NT2/D1 (cell line): Measurements from ENCODE around the gene DUSP16.

ENCODE experiments used
- DNase-seq: peaks from one replicate; pipeline ENCODE4 v3.0.0-alpha.2; 2011; ENCODE audit warnings: low read depth, low spot score
- H3K27me3 ChIP-seq: 2 replicates; pipeline ENCODE4 v1.6.0; 2011; ENCODE audit warnings: mild to moderate bottlenecking; ENCODE audit not compliant: insufficient read length, insufficient read depth
- H3K36me3 ChIP-seq: 2 replicates; pipeline ENCODE4 v1.6.1; 2011; ENCODE audit warnings: mild to moderate bottlenecking, low read length, mixed read lengths; ENCODE audit not compliant: insufficient read depth, insufficient read length
- H3K4me1 ChIP-seq: 2 replicates; pipeline ENCODE4 v1.5.1; 2011; ENCODE audit not compliant: insufficient read depth, insufficient read length
- H3K4me3 ChIP-seq: 2 replicates; pipeline ENCODE4 v1.5.1; 2011; ENCODE audit warnings: low read depth; ENCODE audit not compliant: insufficient read length
- H3K9ac ChIP-seq: 2 replicates; pipeline ENCODE4 v1.6.0; 2011; ENCODE audit warnings: low read depth; ENCODE audit not compliant: insufficient read length
- H3K9me3 ChIP-seq: 2 replicates; pipeline ENCODE4 v1.5.1; 2011; ENCODE audit warnings: mild to moderate bottlenecking, low read length; ENCODE audit not compliant: insufficient read depth
- SUZ12 ChIP-seq: IDR thresholded peaks from 2 replicates; pipeline ENCODE4 v1.6.1; 2011; ENCODE audit not compliant: insufficient read length, insufficient read depth; ENCODE audit errors: extremely low read depth
- YY1 ChIP-seq: IDR thresholded peaks from 2 replicates; pipeline ENCODE4 v1.6.1; 2011; ENCODE audit not compliant: insufficient read length, insufficient read depth
- ZNF274 ChIP-seq: IDR thresholded peaks from 2 replicates; pipeline ENCODE4 v1.6.1; 2011; ENCODE audit warnings: mild to moderate bottlenecking, low read depth, low read length

The DUSP16 gene

GRCh38 chr12:12461923-12462315, 100.7 kb downstream of the DUSP16 start:
- no peaks in the 10 kb centered on the region for H3K27me3 ChIP-seq
- no peaks in the 10 kb centered on the region for H3K4me1 ChIP-seq
- no peak overlapping the region for H3K9ac ChIP-seq
- no peak for TF ChIP-seq ZNF274
- TF ChIP-seq SUZ12, result no peak
- no peak for TF ChIP-seq YY1
- no peak for DNase-seq
- H3K4me3 ChIP-seq, result no peak overlapping the region
- no peaks in the 10 kb centered on the region for H3K36me3 ChIP-seq
- H3K9me3 ChIP-seq, result no peaks in the 10 kb centered on the region

GRCh38 chr12:12460935-12461922, 101.4 kb downstream of the DUSP16 start:
- Histone ChIP-seq H3K27me3 (no peaks in the 10 kb centered on the region), H3K36me3 (no peaks in the 10 kb centered on the region), H3K9me3 (no peaks in the 10 kb centered on the region), H3K4me1 (no peaks in the 10 kb centered on the region), H3K4me3 (no peak overlapping the region), H3K9ac (no peak overlapping the region)
- TF ChIP-seq SUZ12, result no peak
- no peak for TF ChIP-seq ZNF274
- TF ChIP-seq YY1, result no peak
- DNase-seq, result no peak

- H3K9ac ChIP-seq, result no peak overlapping the region
- DNase-seq, result no peak
- no peaks in the 10 kb centered on the region for H3K9me3 ChIP-seq
- H3K36me3 ChIP-seq, result no peaks in the 10 kb centered on the region
- no peaks in the 10 kb centered on the region for H3K4me1 ChIP-seq
- TF ChIP-seq SUZ12, result no peak
- no peak for TF ChIP-seq ZNF274
- TF ChIP-seq YY1, result no peak
- no peaks in the 10 kb centered on the region for H3K27me3 ChIP-seq
- H3K4me3 ChIP-seq, result no peak overlapping the region
These were observed 106.0 kb downstream of the DUSP16 start for GRCh38 chr12:12456637-12457036.

- H3K27me3 ChIP-seq, result no peaks in the 10 kb centered on the region
- H3K9ac ChIP-seq, result no peak overlapping the region
- H3K4me3 ChIP-seq, result no peak overlapping the region
- H3K9me3 ChIP-seq, result no peaks in the 10 kb centered on the region
- no peaks in the 10 kb centered on the region for H3K36me3 ChIP-seq
- no peak for DNase-seq
- no peak for TF ChIP-seq ZNF274
- TF ChIP-seq YY1, result no peak
- TF ChIP-seq SUZ12, result no peak
- no peaks in the 10 kb centered on the region for H3K4me1 ChIP-seq
These were observed 108.3 kb downstream of the DUSP16 start for GRCh38 chr12:12454315-12454714.

DNA sequence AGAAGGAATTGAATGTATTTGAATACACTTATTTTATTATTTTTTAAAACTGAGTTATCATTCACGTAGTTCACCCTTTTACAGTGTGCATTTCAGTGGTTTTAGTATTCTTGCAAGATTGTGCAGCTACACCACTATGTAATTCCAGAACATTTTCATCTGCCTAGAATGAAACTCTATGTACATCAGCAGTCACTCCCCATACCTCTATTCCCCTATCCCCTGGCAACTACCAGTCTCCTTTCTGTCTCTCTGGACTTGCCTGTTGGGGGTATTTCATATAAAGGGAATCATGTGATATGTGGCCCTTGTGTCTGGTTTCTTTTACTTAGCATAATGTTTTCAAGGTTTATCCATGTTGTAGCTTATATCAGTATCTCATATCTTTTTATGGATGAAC, 109.0 kb downstream of the DUSP16 start:
- H3K4me1 ChIP-seq, result no peaks in the 10 kb centered on the region
- no peaks in the 10 kb centered on the region for H3K27me3 ChIP-seq
- H3K36me3 ChIP-seq, result no peaks in the 10 kb centered on the region
- no peak for TF ChIP-seq SUZ12
- TF ChIP-seq YY1, result no peak
- no peak for TF ChIP-seq ZNF274
- no peak overlapping the region for H3K4me3 ChIP-seq
- DNase-seq, result no peak
- H3K9me3 ChIP-seq, result no peaks in the 10 kb centered on the region
- no peak overlapping the region for H3K9ac ChIP-seq

DNA sequence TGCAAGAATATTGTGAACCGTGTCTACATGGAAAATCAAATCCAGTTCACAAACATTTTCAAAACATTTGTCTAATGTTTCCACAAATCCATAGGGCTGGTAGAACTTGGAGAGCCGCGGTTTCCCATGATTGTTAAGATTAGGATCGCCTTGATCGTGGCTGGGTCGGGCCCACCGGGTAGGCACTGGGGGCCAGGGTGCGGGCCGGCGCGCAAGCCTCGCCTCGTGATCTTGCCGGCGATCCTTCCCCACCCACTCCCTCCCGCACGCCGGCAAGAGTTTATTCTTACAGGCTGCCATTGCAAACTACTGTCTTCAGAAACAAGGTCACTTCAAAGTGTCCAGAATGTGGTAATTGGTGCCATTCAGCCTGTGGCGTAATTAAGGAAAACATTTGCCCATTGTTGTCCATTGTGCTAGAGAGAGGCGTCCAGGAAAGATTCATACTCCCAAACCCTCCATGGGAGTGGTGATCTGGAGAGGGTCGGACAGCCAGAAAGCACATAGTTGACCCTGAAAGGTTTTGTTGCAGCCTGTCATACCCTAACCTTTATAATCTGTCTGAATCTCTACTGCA, 110.2 kb downstream of the DUSP16 start:
- H3K27me3 ChIP-seq, result no peaks in the 10 kb centered on the region
- TF ChIP-seq SUZ12, result no peak
- TF ChIP-seq ZNF274, result no peak
- no peak for TF ChIP-seq YY1
- H3K36me3 ChIP-seq, result no peaks in the 10 kb centered on the region
- no peak overlapping the region for H3K9ac ChIP-seq
- H3K4me1 ChIP-seq, result no peaks in the 10 kb centered on the region
- DNase-seq, result no peak
- H3K9me3 ChIP-seq, result no peaks in the 10 kb centered on the region
- no peak overlapping the region for H3K4me3 ChIP-seq

GRCh38 chr12:12451098-12451497, 111.6 kb downstream of the DUSP16 start:
- H3K4me3 ChIP-seq, result no peak overlapping the region
- H3K4me1 ChIP-seq, result peaks cover 3% of the 10 kb centered on the region
- TF ChIP-seq YY1, result no peak
- no peak for TF ChIP-seq SUZ12
- TF ChIP-seq ZNF274, result no peak
- DNase-seq, result no peak
- no peaks in the 10 kb centered on the region for H3K36me3 ChIP-seq
- H3K27me3 ChIP-seq, result no peaks in the 10 kb centered on the region
- H3K9ac ChIP-seq, result no peak overlapping the region
- H3K9me3 ChIP-seq, result no peaks in the 10 kb centered on the region
